HG03175 (cell line): ENCODE measurements around the gene STAT4.

Experiments used
- ATAC-seq: cut with Tn5 transposase; IDR thresholded peaks from one replicate; pipeline ENCODE4 v1.9.1; 2021; ENCODE audit warnings: mild to moderate bottlenecking, moderate library complexity; ENCODE audit not compliant: unreplicated experiment

The STAT4 gene

GRCh38 chr2:191020221-191020741 is 130.5 kb downstream of the STAT4 start:
- ATAC-seq: peak; percentile 78

GRCh38 chr2:191019376-191019775 is 131.4 kb downstream of the STAT4 start:
- no peak for ATAC-seq

- ATAC-seq: no peak
These were observed 132.1 kb downstream of the STAT4 start for GRCh38 chr2:191018643-191019119.

- ATAC-seq: no peak
These were observed 132.7 kb downstream of the STAT4 start for GRCh38 chr2:191018048-191018447.

GRCh38 chr2:191015831-191016230 is 135.0 kb downstream of the STAT4 start:
- ATAC-seq: no peak

GRCh38 chr2:191015239-191015638 is 135.6 kb downstream of the STAT4 start:
- no peak for ATAC-seq

GRCh38 chr2:191014653-191015020 is 136.2 kb downstream of the STAT4 start:
- ATAC-seq: no peak

GRCh38 chr2:191013932-191014652 is 136.7 kb downstream of the STAT4 start, which contains the start of gene STAT1:
Gene STAT1, minus strand, starts transcription at chr2:191014171. Its CDS starts 4,168 bp downstream, at chr2:191010003.
- peak; percentile 85 for ATAC-seq

- no peak for ATAC-seq
These were observed 137.2 kb downstream of the STAT4 start for GRCh38 chr2:191013682-191013931.

- no peak for ATAC-seq
These were observed 137.7 kb downstream of the STAT4 start for GRCh38 chr2:191012845-191013681.

GRCh38 chr2:191012346-191012745 is 138.4 kb downstream of the STAT4 start:
- no peak for ATAC-seq

GRCh38 chr2:191010887-191011885 is 139.6 kb downstream of the STAT4 start:
- ATAC-seq: no peak

- no peak for ATAC-seq
These were observed 141.0 kb downstream of the STAT4 start for GRCh38 chr2:191009541-191010374.

- ATAC-seq: no peak
These were observed 142.5 kb downstream of the STAT4 start for GRCh38 chr2:191008286-191008685.

- ATAC-seq: no peak
These were observed 143.6 kb downstream of the STAT4 start for GRCh38 chr2:191006997-191007783.

- no peak for ATAC-seq
These were observed 144.5 kb downstream of the STAT4 start for GRCh38 chr2:191006297-191006696.

GRCh38 chr2:191003405-191004309 is 147.1 kb downstream of the STAT4 start:
- ATAC-seq: no peak

GRCh38 chr2:191001624-191002023 is 149.2 kb downstream of the STAT4 start:
- ATAC-seq: no peak
